ENCODE results near the gene BCL2L2. TPM values are rescaled to one million over a fixed set of nuclear protein-coding genes. Genes with fewer than 3 reads are reported as not detected.
A peak's percentile ranks its signal among the peaks of the same experiment; 100 is the strongest.

The BCL2L2 gene
- total and polyA plus RNA-seq, 9 of the 15 experiments (the other 6 are each of a cell fraction or from before 2014, with no cell fraction given), result 2.6 to 32.5 (median 14.7) TPM

- TF ChIP-seq, protein P1, sequence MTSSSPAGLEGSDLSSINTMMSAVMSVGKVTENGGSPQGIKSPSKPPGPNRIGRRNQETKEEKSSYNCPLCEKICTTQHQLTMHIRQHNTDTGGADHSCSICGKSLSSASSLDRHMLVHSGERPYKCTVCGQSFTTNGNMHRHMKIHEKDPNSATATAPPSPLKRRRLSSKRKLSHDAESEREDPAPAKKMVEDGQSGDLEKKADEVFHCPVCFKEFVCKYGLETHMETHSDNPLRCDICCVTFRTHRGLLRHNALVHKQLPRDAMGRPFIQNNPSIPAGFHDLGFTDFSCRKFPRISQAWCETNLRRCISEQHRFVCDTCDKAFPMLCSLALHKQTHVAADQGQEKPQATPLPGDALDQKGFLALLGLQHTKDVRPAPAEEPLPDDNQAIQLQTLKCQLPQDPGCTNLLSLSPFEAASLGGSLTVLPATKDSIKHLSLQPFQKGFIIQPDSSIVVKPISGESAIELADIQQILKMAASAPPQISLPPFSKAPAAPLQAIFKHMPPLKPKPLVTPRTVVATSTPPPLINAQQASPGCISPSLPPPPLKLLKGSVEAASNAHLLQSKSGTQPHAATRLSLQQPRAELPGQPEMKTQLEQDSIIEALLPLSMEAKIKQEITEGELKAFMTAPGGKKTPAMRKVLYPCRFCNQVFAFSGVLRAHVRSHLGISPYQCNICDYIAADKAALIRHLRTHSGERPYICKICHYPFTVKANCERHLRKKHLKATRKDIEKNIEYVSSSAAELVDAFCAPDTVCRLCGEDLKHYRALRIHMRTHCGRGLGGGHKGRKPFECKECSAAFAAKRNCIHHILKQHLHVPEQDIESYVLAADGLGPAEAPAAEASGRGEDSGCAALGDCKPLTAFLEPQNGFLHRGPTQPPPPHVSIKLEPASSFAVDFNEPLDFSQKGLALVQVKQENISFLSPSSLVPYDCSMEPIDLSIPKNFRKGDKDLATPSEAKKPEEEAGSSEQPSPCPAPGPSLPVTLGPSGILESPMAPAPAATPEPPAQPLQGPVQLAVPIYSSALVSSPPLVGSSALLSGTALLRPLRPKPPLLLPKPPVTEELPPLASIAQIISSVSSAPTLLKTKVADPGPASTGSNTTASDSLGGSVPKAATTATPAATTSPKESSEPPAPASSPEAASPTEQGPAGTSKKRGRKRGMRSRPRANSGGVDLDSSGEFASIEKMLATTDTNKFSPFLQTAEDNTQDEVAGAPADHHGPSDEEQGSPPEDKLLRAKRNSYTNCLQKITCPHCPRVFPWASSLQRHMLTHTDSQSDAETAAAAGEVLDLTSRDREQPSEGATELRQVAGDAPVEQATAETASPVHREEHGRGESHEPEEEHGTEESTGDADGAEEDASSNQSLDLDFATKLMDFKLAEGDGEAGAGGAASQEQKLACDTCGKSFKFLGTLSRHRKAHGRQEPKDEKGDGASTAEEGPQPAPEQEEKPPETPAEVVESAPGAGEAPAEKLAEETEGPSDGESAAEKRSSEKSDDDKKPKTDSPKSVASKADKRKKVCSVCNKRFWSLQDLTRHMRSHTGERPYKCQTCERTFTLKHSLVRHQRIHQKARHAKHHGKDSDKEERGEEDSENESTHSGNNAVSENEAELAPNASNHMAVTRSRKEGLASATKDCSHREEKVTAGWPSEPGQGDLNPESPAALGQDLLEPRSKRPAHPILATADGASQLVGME (CRISPR knock-in tag; IDR thresholded peaks at IDR 0.05), result no peak
- TF ChIP-seq ADNP (tag; IDR thresholded peaks at IDR 0.05) (no peak), ETV6 (IDR thresholded peaks at IDR 0.05; ENCODE audit: borderline replicate concordance in 1 of 2, low read depth in 2 of 2, low read length in 1 of 2) (no peak), ETV6 (CRISPR knock-in tag; IDR thresholded peaks at IDR 0.05; ENCODE audit: borderline replicate concordance) (no peak), MXD1 (CRISPR knock-in tag; IDR thresholded peaks at IDR 0.05; ENCODE audit: borderline replicate concordance, poor library complexity, severe bottlenecking) (no peak), ZNF184 (CRISPR knock-in tag; IDR thresholded peaks at IDR 0.05) (no peak), YBX1 (IDR thresholded peaks at IDR 0.05) (no peak), HNRNPK (IDR thresholded peaks at IDR 0.05; ENCODE audit: low read depth, low read length, poor library complexity, severe bottlenecking) (no peak), TSC22D4 (tag; IDR thresholded peaks at IDR 0.05) (no peak), TEAD4 (IDR thresholded peaks at IDR 0.05; ENCODE audit: low read length) (peak; percentile 30; the same call in 1 of the 2 replicates), TEAD4 (CRISPR knock-in tag; IDR thresholded peaks at IDR 0.05; ENCODE audit: borderline replicate concordance) (no peak), RBM25 (IDR thresholded peaks at IDR 0.05; ENCODE audit: low read depth, low read length, severe bottlenecking) (peak; percentile 97), FUS (optimal IDR thresholded peaks at IDR 0.05; ENCODE audit: low read depth, low read length) (no peak), RAD51 (IDR thresholded peaks at IDR 0.05; ENCODE audit: borderline replicate concordance, low read depth) (peak; percentile 97), ZNF707 (CRISPR knock-in tag; conservative IDR thresholded peaks at IDR 0.05) (no peak), GABPA (tag; conservative IDR thresholded peaks at IDR 0.05; ENCODE audit: low read depth) (peak; percentile 88), MLX (CRISPR knock-in tag; conservative IDR thresholded peaks at IDR 0.05) (no peak), ZNF316 (IDR thresholded peaks at IDR 0.05) (no peak)
- TF ChIP-seq, protein P2, sequence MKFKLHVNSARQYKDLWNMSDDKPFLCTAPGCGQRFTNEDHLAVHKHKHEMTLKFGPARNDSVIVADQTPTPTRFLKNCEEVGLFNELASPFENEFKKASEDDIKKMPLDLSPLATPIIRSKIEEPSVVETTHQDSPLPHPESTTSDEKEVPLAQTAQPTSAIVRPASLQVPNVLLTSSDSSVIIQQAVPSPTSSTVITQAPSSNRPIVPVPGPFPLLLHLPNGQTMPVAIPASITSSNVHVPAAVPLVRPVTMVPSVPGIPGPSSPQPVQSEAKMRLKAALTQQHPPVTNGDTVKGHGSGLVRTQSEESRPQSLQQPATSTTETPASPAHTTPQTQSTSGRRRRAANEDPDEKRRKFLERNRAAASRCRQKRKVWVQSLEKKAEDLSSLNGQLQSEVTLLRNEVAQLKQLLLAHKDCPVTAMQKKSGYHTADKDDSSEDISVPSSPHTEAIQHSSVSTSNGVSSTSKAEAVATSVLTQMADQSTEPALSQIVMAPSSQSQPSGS (CRISPR knock-in tag; IDR thresholded peaks at IDR 0.05), result no peak
Measured at GRCh38 chr14:23320584-23321571, 14.2 kb downstream of the BCL2L2 start, which contains the start of gene PABPN1 (continued).

Data from K562 (cell line).